Measurements from ENCODE around the gene RILP.
"Not testable (repeated sequence)": the region's sequence is repeated elsewhere in the genome, so short reads cannot be mapped to it uniquely, and the experiment has no call there.

The RILP gene

GRCh38 chr17:1653735-1654134, 4.1 kb upstream of the RILP start:
- Histone ChIP-seq H3K4me3 (no peak overlapping the region), H3K27ac (peak overlapping the region in 1 of 2 donors; percentile 18)
- DNase-seq (ENCODE audit: low spot score), result no peak
- TF ChIP-seq, protein P1, sequence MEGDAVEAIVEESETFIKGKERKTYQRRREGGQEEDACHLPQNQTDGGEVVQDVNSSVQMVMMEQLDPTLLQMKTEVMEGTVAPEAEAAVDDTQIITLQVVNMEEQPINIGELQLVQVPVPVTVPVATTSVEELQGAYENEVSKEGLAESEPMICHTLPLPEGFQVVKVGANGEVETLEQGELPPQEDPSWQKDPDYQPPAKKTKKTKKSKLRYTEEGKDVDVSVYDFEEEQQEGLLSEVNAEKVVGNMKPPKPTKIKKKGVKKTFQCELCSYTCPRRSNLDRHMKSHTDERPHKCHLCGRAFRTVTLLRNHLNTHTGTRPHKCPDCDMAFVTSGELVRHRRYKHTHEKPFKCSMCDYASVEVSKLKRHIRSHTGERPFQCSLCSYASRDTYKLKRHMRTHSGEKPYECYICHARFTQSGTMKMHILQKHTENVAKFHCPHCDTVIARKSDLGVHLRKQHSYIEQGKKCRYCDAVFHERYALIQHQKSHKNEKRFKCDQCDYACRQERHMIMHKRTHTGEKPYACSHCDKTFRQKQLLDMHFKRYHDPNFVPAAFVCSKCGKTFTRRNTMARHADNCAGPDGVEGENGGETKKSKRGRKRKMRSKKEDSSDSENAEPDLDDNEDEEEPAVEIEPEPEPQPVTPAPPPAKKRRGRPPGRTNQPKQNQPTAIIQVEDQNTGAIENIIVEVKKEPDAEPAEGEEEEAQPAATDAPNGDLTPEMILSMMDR (IDR thresholded peaks at IDR 0.05), result no peak

- not testable (repeated sequence) for H3K27ac ChIP-seq; H3K4me3 ChIP-seq; DNase-seq (ENCODE audit: low spot score)
Observed at GRCh38 chr17:1652794-1653193, 3.1 kb upstream of the RILP start.

DNA sequence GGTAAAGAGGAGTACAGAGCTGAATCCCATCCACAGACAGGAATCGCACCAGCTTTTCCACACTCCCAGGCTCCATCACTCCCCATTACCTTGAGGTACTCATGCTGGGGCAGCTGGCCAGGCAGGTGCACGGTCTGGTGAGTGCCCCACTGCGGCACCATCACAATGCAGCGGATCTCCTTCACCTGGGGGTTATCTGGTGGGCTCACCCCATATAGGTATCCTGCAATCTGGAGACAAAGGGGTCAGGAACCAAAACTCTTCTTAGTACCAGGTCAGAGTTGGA, 1.8 kb upstream of the RILP start:
- TF ChIP-seq, protein P1 (IDR thresholded peaks at IDR 0.05), result no peak
- peak overlapping the region in 1 of 2 donors; percentile 100 for H3K27ac ChIP-seq
- DNase-seq (ENCODE audit: low spot score), result no peak

GRCh38 chr17:1650731-1651558, 1.3 kb upstream of the RILP start:
- H3K27ac ChIP-seq, result peak overlapping the region; percentile 98 to 100
- DNase-seq (ENCODE audit: low spot score), result no peak
- H3K4me3 ChIP-seq, result no peak overlapping the region

More for the DNA sequence above, 1.8 kb upstream of the RILP start:
- no peak overlapping the region for H3K4me3 ChIP-seq

GRCh38 chr17:1648963-1649843, 463 bp downstream of the RILP start:
- TF ChIP-seq, protein P1 (IDR thresholded peaks at IDR 0.05), result peak; percentile 99
- H3K27ac ChIP-seq, result peak overlapping the region; percentile 98 to 100
- peak overlapping the region; percentile 95 for H3K4me3 ChIP-seq
- peak; percentile 95 for DNase-seq (ENCODE audit: low spot score)

More at GRCh38 chr17:1650731-1651558, 1.3 kb upstream of the RILP start:
- TF ChIP-seq, protein P1 (IDR thresholded peaks at IDR 0.05), result no peak

GRCh38 chr17:1648173-1648962, 1.3 kb downstream of the RILP start:
- peak; percentile 96 for DNase-seq (ENCODE audit: low spot score)
- TF ChIP-seq, protein P1 (IDR thresholded peaks at IDR 0.05), result no peak
- Histone ChIP-seq H3K4me3 (peak overlapping the region; percentile 95), H3K27ac (peak overlapping the region; percentile 84 to 100)

DNA sequence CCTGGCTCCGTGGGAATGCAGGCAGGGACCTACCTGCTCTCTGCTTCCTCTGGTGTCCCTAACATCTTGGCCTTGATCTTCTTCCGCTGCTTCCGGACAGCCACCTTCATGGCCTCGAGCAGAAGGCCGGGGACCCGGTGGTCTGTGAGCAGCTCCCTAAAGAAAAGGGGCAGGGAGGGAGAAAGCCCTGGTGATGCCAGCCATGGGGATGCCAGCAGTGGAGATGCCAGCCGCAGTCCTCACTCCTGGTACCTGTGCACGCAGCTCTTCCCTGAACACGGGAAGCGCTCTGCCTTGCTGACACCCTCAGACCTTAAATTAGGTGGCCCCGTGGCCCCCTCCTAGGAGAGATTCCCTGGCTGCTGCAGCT, 1.9 kb downstream of the RILP start:
- DNase-seq (ENCODE audit: low spot score), result no peak
- peak overlapping the region; percentile 95 for H3K4me3 ChIP-seq
- H3K27ac ChIP-seq, result peak overlapping the region in 1 of 2 donors; percentile 100
- TF ChIP-seq, protein P1 (IDR thresholded peaks at IDR 0.05), result no peak
